ENCODE measurements around the gene PPP6R2. TPM values are rescaled to one million over a fixed set of nuclear protein-coding genes. Genes with fewer than 3 reads are reported as not detected.
"Not testable (repeated sequence)": the region's sequence is repeated elsewhere in the genome, so short reads cannot be mapped to it uniquely, and the experiment has no call there.

The PPP6R2 gene
- total RNA-seq, 1 donor from 2014 or later: 55.9 TPM

DNA sequence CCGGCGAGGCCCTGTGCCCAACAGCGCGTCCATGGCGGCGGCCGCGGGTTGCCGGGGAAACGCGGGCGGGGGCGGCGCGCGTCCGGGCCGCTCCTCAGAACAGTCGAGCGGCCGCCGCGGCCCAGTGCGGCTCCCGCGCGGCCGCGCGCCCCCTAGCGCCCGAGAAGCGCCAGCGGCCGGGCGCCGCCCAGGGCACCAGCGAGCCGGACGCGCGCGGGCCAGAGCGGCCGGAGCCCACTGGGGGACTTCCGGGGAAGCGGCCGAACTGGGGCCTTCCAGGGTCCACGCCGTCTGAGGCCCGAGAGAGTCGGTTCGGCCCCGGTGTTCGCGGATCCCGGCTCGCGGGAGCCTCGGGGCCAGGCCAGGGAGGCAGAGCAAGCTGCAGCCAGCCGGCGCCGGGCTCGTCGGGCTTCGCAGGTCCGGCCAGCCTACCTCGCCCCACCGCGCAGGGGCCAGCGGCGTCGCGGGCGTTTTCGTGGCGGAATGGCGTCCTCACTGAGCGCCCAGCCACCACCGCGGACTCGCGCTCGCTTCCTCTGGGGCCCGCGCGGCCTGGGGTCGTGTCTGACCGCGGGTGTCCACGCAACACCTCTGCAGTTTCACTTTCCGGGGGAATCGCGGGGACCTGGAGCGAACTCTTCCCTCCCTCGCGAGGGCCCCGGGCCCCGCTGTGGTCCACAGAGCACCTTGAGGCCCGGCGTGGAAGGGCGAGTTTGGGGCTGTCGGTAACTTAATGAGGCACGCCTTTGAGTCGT, 16.0 kb upstream of the PPP6R2 start, which contains the start of gene DENND6B:
TSS of gene DENND6B (minus strand) at position 57 of the 755 bp plus-strand sequence. CDS start at position 33, 24 bp downstream.
- Mint-ChIP-seq H3K9me3 (no peaks in the 10 kb centered on the region), H3K27me3 (ENCODE audit: low read depth) (peaks cover 2% of the 10 kb centered on the region), H3K27ac (ENCODE audit: unreplicated experiment) (peak within 1 kb of the TSS; percentile 95), H3K36me3 (ENCODE audit: low read depth) (no peaks in the 10 kb centered on the region), H3K4me3 (peak within 1 kb of the TSS; percentile 93), H3K4me1 (peaks cover 15% of the 10 kb centered on the region)
- DNase-seq (ENCODE audit: low read depth, low spot score): peak; percentile 69
- TF ChIP-seq, protein P1, sequence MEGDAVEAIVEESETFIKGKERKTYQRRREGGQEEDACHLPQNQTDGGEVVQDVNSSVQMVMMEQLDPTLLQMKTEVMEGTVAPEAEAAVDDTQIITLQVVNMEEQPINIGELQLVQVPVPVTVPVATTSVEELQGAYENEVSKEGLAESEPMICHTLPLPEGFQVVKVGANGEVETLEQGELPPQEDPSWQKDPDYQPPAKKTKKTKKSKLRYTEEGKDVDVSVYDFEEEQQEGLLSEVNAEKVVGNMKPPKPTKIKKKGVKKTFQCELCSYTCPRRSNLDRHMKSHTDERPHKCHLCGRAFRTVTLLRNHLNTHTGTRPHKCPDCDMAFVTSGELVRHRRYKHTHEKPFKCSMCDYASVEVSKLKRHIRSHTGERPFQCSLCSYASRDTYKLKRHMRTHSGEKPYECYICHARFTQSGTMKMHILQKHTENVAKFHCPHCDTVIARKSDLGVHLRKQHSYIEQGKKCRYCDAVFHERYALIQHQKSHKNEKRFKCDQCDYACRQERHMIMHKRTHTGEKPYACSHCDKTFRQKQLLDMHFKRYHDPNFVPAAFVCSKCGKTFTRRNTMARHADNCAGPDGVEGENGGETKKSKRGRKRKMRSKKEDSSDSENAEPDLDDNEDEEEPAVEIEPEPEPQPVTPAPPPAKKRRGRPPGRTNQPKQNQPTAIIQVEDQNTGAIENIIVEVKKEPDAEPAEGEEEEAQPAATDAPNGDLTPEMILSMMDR (conservative IDR thresholded peaks at IDR 0.05): peak; percentile 70

GRCh38 chr22:50327711-50328019, 15.5 kb upstream of the PPP6R2 start:
- Mint-ChIP-seq H3K9me3 (no peaks in the 10 kb centered on the region), H3K27ac (ENCODE audit: unreplicated experiment) (peak overlapping the region; percentile 83), H3K36me3 (ENCODE audit: low read depth) (no peaks in the 10 kb centered on the region), H3K27me3 (ENCODE audit: low read depth) (peaks cover 2% of the 10 kb centered on the region), H3K4me3 (peak overlapping the region; percentile 79), H3K4me1 (peaks cover 15% of the 10 kb centered on the region)
- TF ChIP-seq, protein P1 (conservative IDR thresholded peaks at IDR 0.05): no peak
- DNase-seq (ENCODE audit: low read depth, low spot score): no peak

GRCh38 chr22:50329236-50329635, 13.9 kb upstream of the PPP6R2 start:
- peaks cover 2% of the 10 kb centered on the region for H3K27me3 Mint-ChIP-seq (ENCODE audit: low read depth)
- H3K27ac Mint-ChIP-seq (ENCODE audit: unreplicated experiment): no peak overlapping the region

GRCh38 chr22:50334433-50334832, 8.7 kb upstream of the PPP6R2 start:
- H3K27ac Mint-ChIP-seq (ENCODE audit: unreplicated experiment); H3K27me3 Mint-ChIP-seq (ENCODE audit: low read depth); H3K4me3 Mint-ChIP-seq; H3K36me3 Mint-ChIP-seq (ENCODE audit: low read depth); H3K9me3 Mint-ChIP-seq; H3K4me1 Mint-ChIP-seq; DNase-seq (ENCODE audit: low read depth, low spot score): not testable (repeated sequence)

More at GRCh38 chr22:50329236-50329635, 13.9 kb upstream of the PPP6R2 start:
- Mint-ChIP-seq H3K4me3 (peak overlapping the region; percentile 65), H3K4me1 (peaks cover 15% of the 10 kb centered on the region), H3K36me3 (ENCODE audit: low read depth) (no peaks in the 10 kb centered on the region), H3K9me3 (no peaks in the 10 kb centered on the region)
- TF ChIP-seq, protein P1 (conservative IDR thresholded peaks at IDR 0.05): no peak
- no peak for DNase-seq (ENCODE audit: low read depth, low spot score)

GRCh38 chr22:50337262-50338041, 5.7 kb upstream of the PPP6R2 start:
- Mint-ChIP-seq H3K9me3 (no peaks in the 10 kb centered on the region), H3K4me3 (no peak overlapping the region), H3K4me1 (peaks cover 8% of the 10 kb centered on the region), H3K36me3 (ENCODE audit: low read depth) (no peaks in the 10 kb centered on the region), H3K27ac (ENCODE audit: unreplicated experiment) (no peak overlapping the region), H3K27me3 (ENCODE audit: low read depth) (no peaks in the 10 kb centered on the region)
- TF ChIP-seq, protein P1 (conservative IDR thresholded peaks at IDR 0.05): no peak
- no peak for DNase-seq (ENCODE audit: low read depth, low spot score)

All from neural crest cell (in vitro differentiated cells).